SU-DHL-6 (cell line): Measurements from ENCODE around the gene BFAR.

Source experiments
- H2AFZ ChIP-seq: fragments of 200-600 bp; sonication (generic); 2 replicates; pipeline ENCODE4 v1.6.1; 2014; ENCODE audit warnings: low read depth, mild to moderate bottlenecking, moderate library complexity, mixed read lengths, antibody characterized with exemption, low read length; ENCODE audit not compliant: severe bottlenecking
- H3F3A ChIP-seq: fragments of 200-600 bp; shearing (Covaris generic); 2 replicates; pipeline ENCODE4 v1.6.0; 2016; ENCODE audit warnings: antibody characterized with exemption, mild to moderate bottlenecking; ENCODE audit not compliant: insufficient read depth
- H3K27ac ChIP-seq: fragments of 200-600 bp; sonication (generic); 2 replicates; pipeline ENCODE4 v1.5.1; 2016; ENCODE audit warnings: low read depth, mild to moderate bottlenecking, low read length, moderate library complexity, mixed read lengths
- H3K27me3 ChIP-seq: fragments of 200-600 bp; sonication (generic), shearing (Covaris generic); 2 replicates; pipeline ENCODE4 v1.6.0; 2014; ENCODE audit warnings: mild to moderate bottlenecking, low read length
- H3K36me3 ChIP-seq: fragments of 200-600 bp; sonication (generic); 2 replicates; pipeline ENCODE4 v1.6.1; 2014; ENCODE audit warnings: mild to moderate bottlenecking, low read length, mixed read lengths
- H3K4me2 ChIP-seq: fragments of 300-600, 200-600 bp; shearing (Covaris generic), sonication (generic); 2 replicates; pipeline ENCODE4 v1.6.0; 2014; ENCODE audit warnings: low read length, low read depth, mild to moderate bottlenecking; ENCODE audit not compliant: poor library complexity, severe bottlenecking
- H3K4me3 ChIP-seq: fragments of 200-600 bp; sonication (generic); 2 replicates; pipeline ENCODE4 v1.5.1; 2014; ENCODE audit warnings: antibody characterized with exemption, low read length, mild to moderate bottlenecking, mixed read lengths; ENCODE audit not compliant: insufficient read depth, poor library complexity, severe bottlenecking
- H3K79me2 ChIP-seq: fragments of 200-600 bp; sonication (generic); 2 replicates; pipeline ENCODE4 v1.6.1; 2014; ENCODE audit warnings: mild to moderate bottlenecking, low read length, moderate library complexity; ENCODE audit not compliant: insufficient read depth
- H3K9ac ChIP-seq: fragments of 200-600 bp; sonication (generic); 2 replicates; pipeline ENCODE4 v1.7.0; 2014; ENCODE audit warnings: mild to moderate bottlenecking, low read length
- H3K9me2 ChIP-seq: fragments of 200-600 bp; sonication (generic); replicated peaks from 2 replicates; pipeline ENCODE4 v1.6.1; 2014; ENCODE audit warnings: low read length; ENCODE audit not compliant: insufficient read depth
- H3K9me3 ChIP-seq: fragments of 200-600 bp; sonication (generic); 2 replicates; pipeline ENCODE4 v1.6.1; 2014; ENCODE audit warnings: low read length, mixed read lengths; ENCODE audit not compliant: insufficient read depth
- H4K20me1 ChIP-seq: fragments of 200-600 bp; sonication (generic); 2 replicates; pipeline ENCODE4 v1.6.1; 2014; ENCODE audit warnings: low read depth, mild to moderate bottlenecking, antibody characterized with exemption, low read length, moderate library complexity, mixed read lengths
- CTCF ChIP-seq: fragments of 200-600 bp; sonication (generic); IDR thresholded peaks from one replicate; pipeline ENCODE4 v1.5.1; 2017; ENCODE audit warnings: antibody characterized with exemption, mild to moderate bottlenecking, low read length, moderate library complexity; ENCODE audit not compliant: insufficient read depth, poor library complexity, severe bottlenecking
- EZH2phosphoT487 ChIP-seq: fragments of 200-600 bp; sonication (generic), shearing (Covaris generic); conservative IDR thresholded peaks from 2 replicates; pipeline ENCODE4 v1.6.1; 2018; ENCODE audit warnings: mild to moderate bottlenecking, antibody characterized with exemption, low read length, moderate library complexity, mixed read lengths

The BFAR gene

DNA sequence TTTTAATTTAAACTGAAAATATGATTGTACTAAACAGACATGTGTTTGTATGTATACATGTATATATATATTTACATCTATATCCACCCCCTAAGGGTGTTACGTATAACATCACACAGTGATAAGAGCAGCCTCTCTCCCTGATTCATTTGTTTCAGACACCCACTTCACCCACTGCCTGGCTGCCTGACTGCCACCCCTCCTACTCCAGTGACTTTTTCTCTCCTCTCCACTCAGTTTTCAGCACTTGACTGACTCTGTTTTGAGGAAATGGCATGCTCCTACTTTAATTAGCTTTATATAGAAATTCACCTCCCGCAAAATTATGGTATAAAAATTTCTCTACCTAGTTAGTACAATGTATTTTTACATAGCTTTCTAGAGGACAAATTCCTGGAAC, 20.0 kb downstream of the BFAR start:
- no peaks in the 10 kb centered on the region for H3K9me2 ChIP-seq
- H3K79me2 ChIP-seq = no peaks in the 10 kb centered on the region
- peaks cover 20% of the 10 kb centered on the region for H3K36me3 ChIP-seq
- H3K9me3 ChIP-seq = no peaks in the 10 kb centered on the region
- H3K4me3 ChIP-seq = no peak overlapping the region
- no peak overlapping the region for H3K4me2 ChIP-seq
- no peak overlapping the region for H3K9ac ChIP-seq
- no peaks in the 10 kb centered on the region for H3F3A ChIP-seq
- no peaks in the 10 kb centered on the region for H3K27me3 ChIP-seq
- TF ChIP-seq EZH2phosphoT487 (no peak), CTCF (no peak)
- no peaks in the 10 kb centered on the region for H4K20me1 ChIP-seq
- H3K27ac ChIP-seq = no peak overlapping the region
- H2AFZ ChIP-seq = no peak overlapping the region

DNA sequence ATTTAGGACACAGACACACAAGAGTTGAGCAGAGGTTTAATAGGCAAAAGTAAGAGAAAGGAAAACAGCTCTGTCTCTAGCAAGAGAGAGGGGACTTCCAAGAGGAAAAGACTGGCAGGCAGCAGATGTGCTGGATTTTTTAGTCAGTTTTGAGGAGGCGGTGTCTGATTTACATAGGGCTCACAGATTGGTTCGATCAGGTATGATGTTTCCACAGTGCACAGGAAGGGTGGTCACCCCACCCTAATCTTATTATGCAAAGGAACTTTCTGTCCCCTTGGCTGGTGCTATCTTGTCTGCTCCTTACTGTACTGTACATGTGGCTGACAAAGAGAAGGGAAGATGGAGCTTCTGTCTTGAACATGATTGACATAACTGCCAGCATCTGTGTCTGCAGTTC, 25.3 kb downstream of the BFAR start:
- Histone ChIP-seq H3F3A (no peaks in the 10 kb centered on the region), H3K79me2 (no peaks in the 10 kb centered on the region), H3K9me3 (no peaks in the 10 kb centered on the region), H3K9ac (no peak overlapping the region), H3K27me3 (no peaks in the 10 kb centered on the region), H4K20me1 (no peaks in the 10 kb centered on the region), H3K4me3 (no peak overlapping the region), H3K36me3 (peaks cover 12% of the 10 kb centered on the region; the same call in 1 of the 2 replicates), H2AFZ (no peak overlapping the region), H3K4me2 (peak overlapping the region; percentile 15), H3K27ac (peak overlapping the region; percentile 73), H3K9me2 (no peaks in the 10 kb centered on the region)
- TF ChIP-seq EZH2phosphoT487 = no peak

- Histone ChIP-seq H3K27ac (no peak overlapping the region), H3K9ac (no peak overlapping the region), H3K9me2 (no peaks in the 10 kb centered on the region), H3K4me2 (no peak overlapping the region), H4K20me1 (no peaks in the 10 kb centered on the region), H3K36me3 (peaks cover 6% of the 10 kb centered on the region; the same call in 1 of the 2 replicates), H3K4me3 (no peak overlapping the region), H3K9me3 (no peaks in the 10 kb centered on the region), H2AFZ (no peak overlapping the region), H3K79me2 (no peaks in the 10 kb centered on the region), H3K27me3 (no peaks in the 10 kb centered on the region), H3F3A (peaks cover 14% of the 10 kb centered on the region)
- TF ChIP-seq EZH2phosphoT487 = no peak
- TF ChIP-seq CTCF = no peak
Measured at GRCh38 chr16:14667347-14668266, 34.9 kb downstream of the BFAR start.
